ENCODE data around the gene NDUFAF4.

Gene NDUFAF4

GRCh38 chr6:96876886-96877545, 20.7 kb downstream of the NDUFAF4 start:
- Histone ChIP-seq H3K27ac (no peak overlapping the region), H3K9ac (no peak overlapping the region), H3K79me2 (no peaks in the 10 kb centered on the region), H3K4me2 (ENCODE audit: low read length) (no peak overlapping the region), H2AFZ (no peak overlapping the region), H3K36me3 (ENCODE audit: control insufficient read depth, insufficient read depth, low read length) (no peaks in the 10 kb centered on the region), H3K4me1 (no peaks in the 10 kb centered on the region), H3K27me3 (ENCODE audit: control insufficient read depth, insufficient read depth, low read length) (no peaks in the 10 kb centered on the region), H3K9me3 (ENCODE audit: control insufficient read depth, low read length) (no peaks in the 10 kb centered on the region), H3K4me3 (ENCODE audit: low read depth, low read length) (no peak overlapping the region)
- TF ChIP-seq CTCF (IDR thresholded peaks at IDR 0.05): no peak

GRCh38 chr6:96872976-96873375, 24.7 kb downstream of the NDUFAF4 start:
- no peak overlapping the region for H2AFZ ChIP-seq
- no peak overlapping the region for H3K4me3 ChIP-seq (ENCODE audit: low read depth, low read length)
- H3K9ac ChIP-seq: no peak overlapping the region
- H3K9me3 ChIP-seq (ENCODE audit: control insufficient read depth, low read length): no peaks in the 10 kb centered on the region
- no peaks in the 10 kb centered on the region for H3K27me3 ChIP-seq (ENCODE audit: control insufficient read depth, insufficient read depth, low read length)
- no peaks in the 10 kb centered on the region for H3K79me2 ChIP-seq
- no peak for TF ChIP-seq CTCF (IDR thresholded peaks at IDR 0.05)
- no peak overlapping the region for H3K4me2 ChIP-seq (ENCODE audit: low read length)
- no peaks in the 10 kb centered on the region for H3K36me3 ChIP-seq (ENCODE audit: control insufficient read depth, insufficient read depth, low read length)
- H3K4me1 ChIP-seq: no peaks in the 10 kb centered on the region
- no peak overlapping the region for H3K27ac ChIP-seq

GRCh38 chr6:96865055-96865405, 32.7 kb downstream of the NDUFAF4 start:
- no peak overlapping the region for H3K27ac ChIP-seq
- H3K4me1 ChIP-seq: no peaks in the 10 kb centered on the region
- TF ChIP-seq CTCF (IDR thresholded peaks at IDR 0.05): no peak
- no peaks in the 10 kb centered on the region for H3K9me3 ChIP-seq (ENCODE audit: control insufficient read depth, low read length)
- no peaks in the 10 kb centered on the region for H3K27me3 ChIP-seq (ENCODE audit: control insufficient read depth, insufficient read depth, low read length)
- H3K9ac ChIP-seq: no peak overlapping the region
- no peak overlapping the region for H2AFZ ChIP-seq
- H3K4me3 ChIP-seq (ENCODE audit: low read depth, low read length): no peak overlapping the region
- no peak overlapping the region for H3K4me2 ChIP-seq (ENCODE audit: low read length)
- H3K36me3 ChIP-seq (ENCODE audit: control insufficient read depth, insufficient read depth, low read length): no peaks in the 10 kb centered on the region
- no peaks in the 10 kb centered on the region for H3K79me2 ChIP-seq

GRCh38 chr6:96864216-96865054, 33.3 kb downstream of the NDUFAF4 start:
- no peak for TF ChIP-seq CTCF (IDR thresholded peaks at IDR 0.05)
- H3K79me2 ChIP-seq: no peaks in the 10 kb centered on the region
- H3K4me2 ChIP-seq (ENCODE audit: low read length): no peak overlapping the region
- H3K9me3 ChIP-seq (ENCODE audit: control insufficient read depth, low read length): no peaks in the 10 kb centered on the region
- no peaks in the 10 kb centered on the region for H3K36me3 ChIP-seq (ENCODE audit: control insufficient read depth, insufficient read depth, low read length)
- H3K27ac ChIP-seq: no peak overlapping the region
- H3K4me3 ChIP-seq (ENCODE audit: low read depth, low read length): no peak overlapping the region
- H3K9ac ChIP-seq: no peak overlapping the region
- H3K4me1 ChIP-seq: no peaks in the 10 kb centered on the region
- no peaks in the 10 kb centered on the region for H3K27me3 ChIP-seq (ENCODE audit: control insufficient read depth, insufficient read depth, low read length)
- no peak overlapping the region for H2AFZ ChIP-seq

All from parathyroid adenoma (tissue), 2 donors.